Ectodermal cell (in vitro differentiated cells): ENCODE measurements around the gene LRP2.

Source experiments
- H3K27ac ChIP-seq: 2 replicates; pipeline ENCODE4 v1.7.0; 2013; ENCODE audit warnings: mild to moderate bottlenecking, low read depth, low read length; ENCODE audit not compliant: insufficient read depth, poor library complexity, severe bottlenecking
- H3K27me3 ChIP-seq: 2 replicates; pipeline ENCODE4 v1.7.0; 2013; ENCODE audit warnings: mild to moderate bottlenecking, low read length; ENCODE audit not compliant: insufficient read depth, control insufficient read depth, poor library complexity, severe bottlenecking
- H3K36me3 ChIP-seq: one replicate; pipeline ENCODE4 v1.7.0; 2013; ENCODE audit warnings: low read length; ENCODE audit not compliant: control insufficient read depth, insufficient read depth
- H3K4me1 ChIP-seq: one replicate; pipeline ENCODE4 v1.7.0; 2013; ENCODE audit warnings: low read length; ENCODE audit not compliant: control insufficient read depth, insufficient read depth
- H3K4me3 ChIP-seq: 2 replicates; pipeline ENCODE4 v1.7.0; 2013; ENCODE audit warnings: low read depth, low read length, control low read depth; ENCODE audit not compliant: insufficient read depth
- H3K9me3 ChIP-seq: 2 replicates; pipeline ENCODE4 v1.7.0; 2013; ENCODE audit warnings: mild to moderate bottlenecking, low read length, moderate library complexity; ENCODE audit not compliant: control insufficient read depth
- WGBS, 2 experiments: methylation state at CpG; one replicate each; pipeline ENCODE4 v1.1.7; 2013; ENCODE audit warnings: missing lambda C conversion rate in 2 of 2; 5-methylcytosine and 5-hydroxymethylcytosine counted together

LRP2 gene

GRCh38 chr2:169254774-169255173 lies 107.6 kb downstream of the LRP2 start:
- no peaks in the 10 kb centered on the region for H3K4me1 ChIP-seq
- no peak overlapping the region for H3K27ac ChIP-seq
- H3K27me3 ChIP-seq: no peaks in the 10 kb centered on the region
- H3K9me3 ChIP-seq: peaks cover 2% of the 10 kb centered on the region
- no peak overlapping the region for H3K4me3 ChIP-seq
- WGBS, 2 experiments: 100% methylated on average over 3 of the region's 4 CpGs; no CpG with 5 or more reads in 1 of the 2 experiments
- H3K36me3 ChIP-seq: peaks cover 18% of the 10 kb centered on the region

GRCh38 chr2:169247211-169247610 lies 115.1 kb downstream of the LRP2 start:
- 92 to 99% methylated on average over 4 of the region's 4 CpGs for WGBS, 2 experiments
- Histone ChIP-seq H3K4me1 (no peaks in the 10 kb centered on the region), H3K9me3 (no peaks in the 10 kb centered on the region), H3K4me3 (no peak overlapping the region), H3K36me3 (peaks cover 25% of the 10 kb centered on the region), H3K27ac (no peak overlapping the region), H3K27me3 (no peaks in the 10 kb centered on the region)

GRCh38 chr2:169240405-169240804 lies 121.9 kb downstream of the LRP2 start:
- 100% methylated on average over 1 of the region's 1 CpG; no CpG with 5 or more reads in 1 of the 2 experiments for WGBS, 2 experiments
- peaks cover 66% of the 10 kb centered on the region for H3K36me3 ChIP-seq
- no peak overlapping the region for H3K27ac ChIP-seq

GRCh38 chr2:169237939-169238338 lies 124.4 kb downstream of the LRP2 start:
- Histone ChIP-seq H3K27me3 (no peaks in the 10 kb centered on the region), H3K4me3 (no peak overlapping the region), H3K36me3 (peaks cover 60% of the 10 kb centered on the region), H3K4me1 (no peaks in the 10 kb centered on the region), H3K27ac (peak overlapping the region; percentile 4), H3K9me3 (no peaks in the 10 kb centered on the region)
- 93 to 96% methylated on average over 6 of the region's 6 CpGs for WGBS, 2 experiments

More at GRCh38 chr2:169240405-169240804, 121.9 kb downstream of the LRP2 start:
- Histone ChIP-seq H3K4me1 (no peaks in the 10 kb centered on the region), H3K4me3 (no peak overlapping the region), H3K27me3 (no peaks in the 10 kb centered on the region), H3K9me3 (no peaks in the 10 kb centered on the region)

GRCh38 chr2:169237286-169237685 lies 125.0 kb downstream of the LRP2 start:
- no peak overlapping the region for H3K4me3 ChIP-seq
- WGBS, 2 experiments: 93% methylated on average over 1 of the region's 2 CpGs; no CpG with 5 or more reads in 1 of the 2 experiments
- no peaks in the 10 kb centered on the region for H3K27me3 ChIP-seq
- H3K27ac ChIP-seq: no peak overlapping the region
- no peaks in the 10 kb centered on the region for H3K4me1 ChIP-seq
- no peaks in the 10 kb centered on the region for H3K9me3 ChIP-seq
- peaks cover 64% of the 10 kb centered on the region for H3K36me3 ChIP-seq

GRCh38 chr2:169232551-169233154 lies 129.7 kb downstream of the LRP2 start:
- Histone ChIP-seq H3K27ac (no peak overlapping the region), H3K9me3 (no peaks in the 10 kb centered on the region), H3K4me3 (no peak overlapping the region), H3K36me3 (peaks cover 62% of the 10 kb centered on the region), H3K27me3 (no peaks in the 10 kb centered on the region), H3K4me1 (no peaks in the 10 kb centered on the region)
- 93% methylated on average over 11 of the region's 11 CpGs for WGBS, 2 experiments

GRCh38 chr2:169230204-169230603 lies 132.1 kb downstream of the LRP2 start:
- Histone ChIP-seq H3K4me3 (no peak overlapping the region), H3K36me3 (peaks cover 60% of the 10 kb centered on the region), H3K27ac (no peak overlapping the region), H3K27me3 (no peaks in the 10 kb centered on the region), H3K4me1 (no peaks in the 10 kb centered on the region), H3K9me3 (no peaks in the 10 kb centered on the region)
- WGBS, 2 experiments: 92 to 100% methylated on average over 2 of the region's 2 CpGs

GRCh38 chr2:169229590-169229989 lies 132.7 kb downstream of the LRP2 start:
- no peaks in the 10 kb centered on the region for H3K9me3 ChIP-seq
- H3K36me3 ChIP-seq: peaks cover 61% of the 10 kb centered on the region
- no peak overlapping the region for H3K4me3 ChIP-seq
- no peaks in the 10 kb centered on the region for H3K27me3 ChIP-seq
- no peak overlapping the region for H3K27ac ChIP-seq
- no peaks in the 10 kb centered on the region for H3K4me1 ChIP-seq

GRCh38 chr2:169225906-169226305 lies 136.4 kb downstream of the LRP2 start:
- Histone ChIP-seq H3K4me1 (no peaks in the 10 kb centered on the region), H3K9me3 (no peaks in the 10 kb centered on the region), H3K27me3 (no peaks in the 10 kb centered on the region), H3K27ac (no peak overlapping the region), H3K36me3 (peaks cover 54% of the 10 kb centered on the region), H3K4me3 (no peak overlapping the region)
- 96 to 100% methylated on average over 2 of the region's 2 CpGs for WGBS, 2 experiments

GRCh38 chr2:169225233-169225750 lies 137.0 kb downstream of the LRP2 start:
- H3K27me3 ChIP-seq: no peaks in the 10 kb centered on the region
- WGBS, 2 experiments: 81 to 92% methylated on average over 1 to 2 of the region's 2 CpGs
- no peak overlapping the region for H3K27ac ChIP-seq
- no peaks in the 10 kb centered on the region for H3K9me3 ChIP-seq
- no peak overlapping the region for H3K4me3 ChIP-seq
- peaks cover 57% of the 10 kb centered on the region for H3K36me3 ChIP-seq
- no peaks in the 10 kb centered on the region for H3K4me1 ChIP-seq
